NCI-H2029 (cell line): Measurements from ENCODE around the gene PTPRE.

Source experiments
- DNase-seq: peaks from one replicate; lab custom pipeline; 2025; lab: John Stamatoyannopoulos, UW

The PTPRE gene

DNA sequence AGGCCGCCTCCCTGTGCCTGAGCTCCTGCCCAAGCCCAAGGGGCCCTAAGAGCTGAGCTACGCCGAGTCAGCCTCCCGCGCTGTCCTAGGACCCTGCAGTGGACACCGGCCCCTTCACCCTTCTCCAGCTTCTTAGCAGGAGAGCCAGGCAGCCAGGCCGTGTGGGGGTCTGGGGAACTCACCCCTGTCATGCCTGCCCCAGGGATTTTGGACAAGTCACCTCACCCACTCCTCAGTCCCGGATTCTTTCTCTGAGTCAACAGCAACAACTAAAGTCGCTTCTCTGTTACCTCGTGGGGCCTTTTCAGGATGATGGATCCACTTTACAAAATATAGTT lies 140.0 kb downstream of the PTPRE start:
- DNase-seq, result no peak

DNA sequence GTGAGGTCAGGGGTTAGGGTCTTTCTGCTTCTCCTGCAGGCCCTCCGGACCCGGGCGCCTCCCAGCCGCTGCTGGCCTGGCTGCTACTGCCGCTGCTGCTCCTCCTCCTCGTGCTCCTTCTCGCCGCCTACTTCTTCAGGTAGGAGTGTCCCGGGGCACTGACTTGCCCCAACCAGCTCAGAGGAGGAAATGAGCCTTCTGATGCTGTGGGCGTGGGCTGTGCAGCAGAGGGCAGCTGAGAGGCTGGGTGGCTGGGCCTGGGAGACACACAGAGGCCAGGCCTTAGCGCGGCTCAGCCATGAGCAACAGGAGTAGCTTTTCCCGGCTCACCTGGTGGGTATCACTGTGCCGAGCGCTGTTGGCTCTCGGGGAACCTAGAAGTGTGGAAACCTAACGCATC lies 140.4 kb downstream of the PTPRE start:
- no peak for DNase-seq

DNA sequence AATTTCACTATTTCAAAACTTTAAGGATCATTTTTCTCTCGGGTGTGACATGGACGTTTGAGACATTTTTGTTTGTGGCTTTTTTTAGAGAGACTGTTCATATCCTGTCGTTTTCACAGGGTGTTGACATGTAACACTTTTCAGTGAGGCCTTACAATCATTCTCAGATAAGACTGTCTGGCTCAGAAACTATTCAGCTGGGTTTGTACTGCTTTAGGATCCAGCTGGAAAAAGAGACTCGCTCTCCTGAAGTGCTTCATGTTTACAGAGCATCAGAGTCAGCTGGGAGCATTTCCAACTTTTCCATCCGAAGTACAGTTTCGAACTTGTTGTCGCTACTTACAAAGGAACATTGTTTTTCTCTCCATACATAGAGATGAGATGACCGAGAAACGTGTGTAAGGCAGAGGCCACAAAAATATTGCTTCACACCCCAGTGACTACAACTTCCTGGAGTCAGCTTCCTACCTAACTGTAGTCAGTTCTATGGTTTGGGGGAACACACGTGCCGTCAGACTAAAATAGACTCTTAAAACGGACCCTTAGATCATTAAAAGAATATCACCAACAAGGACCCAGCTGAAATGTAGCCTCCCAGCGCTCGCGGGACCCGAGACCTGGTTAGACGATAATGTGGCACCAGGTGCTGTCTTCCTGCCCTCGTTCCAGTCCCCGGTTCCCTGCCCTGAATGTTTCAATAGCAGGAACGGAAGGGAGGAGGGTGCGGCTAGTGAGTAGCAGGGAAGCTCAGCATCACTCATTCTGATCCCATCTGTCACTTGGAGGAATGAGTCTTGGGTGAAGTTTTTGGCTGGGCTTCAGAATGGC lies 141.3 kb downstream of the PTPRE start:
- no peak for DNase-seq

DNA sequence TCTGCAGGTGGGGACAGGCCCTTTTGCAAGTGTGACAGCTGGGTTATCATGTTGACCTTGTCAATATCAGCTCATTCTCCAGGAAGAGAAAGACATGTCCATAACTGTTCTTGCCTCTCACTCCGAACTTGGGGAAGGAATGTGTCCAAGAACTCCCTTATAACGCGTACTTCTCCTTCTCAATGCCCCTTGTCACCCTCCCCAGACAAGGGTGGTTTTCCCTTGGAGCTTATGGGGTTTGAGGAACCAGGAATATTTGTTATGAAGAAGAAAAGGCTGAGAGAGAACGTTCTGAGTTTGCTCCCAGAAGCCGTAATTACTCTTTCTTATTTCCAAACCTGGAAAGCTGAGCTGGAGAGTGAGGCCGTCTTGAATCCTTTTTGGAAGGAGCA lies 141.9 kb downstream of the PTPRE start:
- DNase-seq, result no peak

DNA sequence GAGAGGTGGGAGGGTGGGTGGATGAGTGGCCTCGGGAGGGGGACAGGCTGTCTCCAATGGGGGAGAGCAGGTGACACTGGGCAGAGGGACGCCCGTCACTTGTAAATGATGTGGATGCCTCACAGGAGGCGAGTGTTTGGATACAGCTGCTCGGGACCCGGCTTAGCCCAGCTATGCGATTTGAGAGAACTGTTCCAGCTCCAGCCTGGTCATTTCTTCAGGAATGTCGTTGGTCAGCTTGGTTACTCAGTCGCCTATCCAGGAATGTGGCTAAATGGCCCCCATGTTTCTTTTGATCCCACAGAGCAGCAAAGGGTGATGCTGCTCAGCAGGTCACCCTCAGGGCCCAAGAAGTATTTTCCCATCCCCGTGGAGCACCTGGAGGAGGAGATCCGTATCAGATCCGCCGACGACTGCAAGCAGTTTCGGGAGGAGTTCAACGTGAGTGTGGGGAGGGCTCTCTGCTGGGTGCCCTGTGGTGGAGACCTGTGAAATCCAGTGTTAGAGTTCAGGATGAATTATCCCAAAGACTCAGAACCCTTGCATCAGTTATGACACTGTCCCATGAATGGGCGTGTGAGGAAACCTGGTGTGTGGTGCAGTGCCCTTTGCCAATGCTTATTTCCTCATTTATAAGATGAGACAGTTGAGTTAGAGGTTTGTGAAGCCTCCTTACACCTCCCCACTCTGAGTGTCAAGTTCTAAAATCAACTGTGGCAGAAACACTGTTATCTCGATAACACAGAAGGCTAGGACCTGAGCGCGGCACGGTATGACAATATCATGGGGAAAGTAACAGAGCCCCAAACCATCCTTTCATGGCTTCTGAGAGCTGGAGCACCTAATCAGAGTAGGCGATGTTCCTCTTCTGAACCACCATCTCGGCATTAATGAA lies 142.6 kb downstream of the PTPRE start:
- no peak for DNase-seq

DNA sequence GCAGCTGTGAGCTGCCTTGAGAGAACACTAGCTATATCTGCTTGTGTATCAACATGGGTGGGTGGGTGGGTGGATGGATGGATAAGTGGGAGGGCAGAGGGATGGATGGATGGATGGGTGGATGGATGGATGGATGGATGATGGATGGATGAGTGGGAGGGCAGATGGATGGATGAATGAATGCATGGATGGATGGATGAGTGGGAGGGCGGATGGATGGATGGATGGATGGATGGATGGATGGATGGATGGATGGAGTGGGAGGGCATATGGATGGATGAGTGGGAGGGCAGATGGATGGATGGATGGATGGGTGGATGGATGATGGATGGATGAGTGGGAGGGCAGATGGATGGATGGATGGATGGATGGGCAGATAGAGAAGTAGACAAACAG lies 143.2 kb downstream of the PTPRE start:
- no peak for DNase-seq

DNA sequence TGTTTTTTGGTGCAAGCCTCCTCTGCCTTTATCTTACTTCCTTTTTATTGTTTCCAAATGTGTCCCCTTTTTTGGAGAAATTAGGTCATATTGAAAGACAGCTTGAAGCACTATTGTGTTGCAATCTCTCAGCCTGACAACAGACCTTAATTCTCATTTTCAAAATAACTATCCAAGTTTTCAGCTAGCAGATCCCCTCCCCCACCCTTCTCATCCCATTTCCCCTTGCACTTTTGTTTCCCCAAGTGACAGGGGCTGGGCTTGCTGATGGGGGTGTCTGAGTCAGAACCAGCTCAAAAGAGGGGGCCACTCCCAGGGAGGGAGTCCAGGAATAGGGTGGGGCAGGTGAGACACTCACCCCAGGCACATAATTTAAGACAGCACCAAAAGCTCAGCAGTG lies 144.0 kb downstream of the PTPRE start:
- no peak for DNase-seq

DNA sequence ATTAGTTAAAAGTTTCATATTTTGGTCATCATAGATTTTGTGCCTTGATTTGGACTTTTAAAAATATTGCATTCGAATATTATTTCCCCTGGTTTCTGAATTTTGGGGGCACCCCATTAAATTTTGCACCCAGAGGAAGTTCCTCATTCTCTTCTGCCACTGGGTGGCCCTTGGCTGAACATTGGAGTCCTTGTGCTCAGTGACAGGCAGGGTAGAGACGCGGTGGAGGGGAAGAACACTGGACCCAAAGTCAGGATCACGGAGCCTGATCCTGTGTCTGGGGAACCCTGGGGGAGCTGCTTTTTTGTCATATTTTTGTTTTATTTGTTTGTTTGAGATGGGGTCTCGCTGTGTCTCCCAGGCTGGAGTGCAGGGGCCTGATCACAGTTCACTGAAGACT lies 144.6 kb downstream of the PTPRE start:
- DNase-seq, result no peak

DNA sequence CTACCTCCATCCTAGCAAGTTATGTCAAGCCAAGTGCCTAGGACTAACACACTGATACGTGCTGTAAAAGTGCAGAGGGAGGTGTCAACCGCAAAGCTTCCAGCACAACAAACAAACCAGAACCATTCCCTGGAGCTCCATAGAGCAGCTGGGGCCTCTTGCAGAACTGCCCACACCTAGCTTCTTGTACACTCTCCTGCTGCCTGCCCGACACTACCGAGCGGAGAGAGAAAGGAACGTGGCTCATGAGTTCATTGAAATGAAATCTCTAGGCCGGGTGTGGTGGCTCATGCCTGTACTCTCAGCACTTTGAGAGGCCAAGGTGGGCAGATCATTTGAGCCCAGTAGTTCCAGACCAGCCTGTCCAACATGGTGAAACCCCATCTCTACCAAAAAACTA lies 145.8 kb downstream of the PTPRE start:
- DNase-seq, result no peak

DNA sequence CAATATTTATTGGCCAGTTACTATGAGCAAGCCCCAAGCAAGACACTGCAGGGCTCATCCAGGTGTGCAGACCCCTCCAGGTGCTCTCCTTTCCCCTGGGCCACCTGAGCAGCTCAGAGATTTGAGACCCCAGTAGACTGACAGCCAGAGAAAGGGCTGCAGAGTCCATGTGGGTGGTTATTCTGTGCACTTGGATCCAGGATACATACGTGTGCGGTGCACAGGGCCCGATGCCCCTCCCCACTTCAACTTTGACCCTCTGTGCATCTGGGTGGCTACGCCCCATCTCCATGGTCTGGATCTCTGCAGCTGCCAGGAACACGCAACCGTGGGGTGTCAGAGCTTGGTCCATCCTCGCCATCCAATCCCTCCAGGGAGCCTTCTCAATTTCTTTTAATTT lies 146.5 kb downstream of the PTPRE start:
- no peak for DNase-seq

DNA sequence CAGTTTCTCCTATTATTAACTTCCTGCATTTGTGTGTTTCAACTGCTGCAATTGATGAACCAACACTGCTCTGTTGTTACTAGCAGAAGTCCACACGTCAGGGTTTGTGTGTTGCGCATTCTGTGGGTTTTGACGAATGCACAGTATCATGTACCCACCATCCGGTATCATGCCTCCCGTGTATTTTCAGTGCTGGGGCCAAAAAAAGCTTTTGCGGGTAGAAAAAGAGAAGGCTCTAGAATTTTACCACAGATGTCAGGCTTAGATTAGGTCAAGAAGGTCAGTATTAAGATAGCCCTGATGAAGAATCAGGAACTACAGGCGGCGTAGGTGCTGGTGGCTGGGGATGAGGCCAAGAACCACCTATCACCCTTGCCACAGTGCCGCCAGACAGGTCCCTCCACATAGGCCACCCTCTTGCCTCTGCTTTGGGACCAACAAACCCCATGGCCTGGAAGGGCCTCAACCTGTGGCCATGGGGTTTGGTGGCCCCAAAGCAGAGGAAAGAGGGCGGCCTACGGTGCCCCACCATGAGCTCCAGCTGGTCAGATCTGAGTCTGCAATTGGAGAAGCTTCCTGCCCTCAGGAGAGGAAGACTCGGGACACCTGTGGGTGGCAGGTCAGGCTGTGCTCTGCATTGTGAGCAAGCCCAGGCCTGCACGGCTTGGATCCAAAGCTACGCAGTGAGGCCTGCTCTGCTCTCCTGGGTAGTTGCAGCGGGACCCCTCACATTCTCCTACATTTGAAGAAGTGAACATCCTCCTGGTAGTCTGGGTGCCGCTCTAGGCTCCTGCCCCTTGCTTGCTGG lies 147.5 kb downstream of the PTPRE start:
- DNase-seq, result no peak

DNA sequence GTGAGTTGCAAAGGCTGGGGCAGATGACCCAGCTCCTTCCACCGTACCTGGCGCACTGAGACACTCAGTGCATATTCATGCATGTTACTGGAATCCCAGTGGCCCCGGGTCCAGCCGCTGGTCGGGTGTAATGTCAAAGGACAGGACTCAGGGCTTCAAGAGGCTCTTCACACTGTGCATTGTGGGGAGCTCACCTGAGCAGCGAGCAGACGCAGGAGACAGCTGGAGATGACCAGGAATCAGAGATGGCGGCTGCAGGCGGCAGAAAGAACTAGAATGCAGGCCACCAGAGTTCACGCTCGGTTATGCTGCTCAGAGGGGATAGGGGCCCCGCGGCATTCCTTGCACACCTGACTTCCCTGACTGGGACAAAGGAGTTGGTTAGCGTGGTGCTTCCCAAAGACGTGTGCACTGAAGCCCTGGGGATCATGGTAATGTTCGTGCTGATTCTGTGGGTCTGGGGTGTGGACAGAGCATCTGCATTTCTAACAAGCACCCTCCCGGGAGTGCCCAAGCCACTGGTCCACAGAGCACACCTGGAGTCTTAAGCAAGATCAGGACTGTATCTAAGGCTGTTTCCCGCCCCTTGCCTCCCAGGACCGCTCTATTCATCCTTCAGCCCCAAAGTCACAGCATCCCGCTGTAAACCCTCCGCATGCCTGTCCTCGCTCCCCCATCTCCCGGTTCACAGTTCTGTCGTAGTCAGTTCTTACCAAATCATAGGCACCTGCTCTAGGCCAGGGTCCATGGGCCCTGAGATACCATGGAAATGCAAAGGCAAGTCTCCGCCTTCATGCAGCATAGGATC lies 148.4 kb downstream of the PTPRE start:
- no peak for DNase-seq

DNA sequence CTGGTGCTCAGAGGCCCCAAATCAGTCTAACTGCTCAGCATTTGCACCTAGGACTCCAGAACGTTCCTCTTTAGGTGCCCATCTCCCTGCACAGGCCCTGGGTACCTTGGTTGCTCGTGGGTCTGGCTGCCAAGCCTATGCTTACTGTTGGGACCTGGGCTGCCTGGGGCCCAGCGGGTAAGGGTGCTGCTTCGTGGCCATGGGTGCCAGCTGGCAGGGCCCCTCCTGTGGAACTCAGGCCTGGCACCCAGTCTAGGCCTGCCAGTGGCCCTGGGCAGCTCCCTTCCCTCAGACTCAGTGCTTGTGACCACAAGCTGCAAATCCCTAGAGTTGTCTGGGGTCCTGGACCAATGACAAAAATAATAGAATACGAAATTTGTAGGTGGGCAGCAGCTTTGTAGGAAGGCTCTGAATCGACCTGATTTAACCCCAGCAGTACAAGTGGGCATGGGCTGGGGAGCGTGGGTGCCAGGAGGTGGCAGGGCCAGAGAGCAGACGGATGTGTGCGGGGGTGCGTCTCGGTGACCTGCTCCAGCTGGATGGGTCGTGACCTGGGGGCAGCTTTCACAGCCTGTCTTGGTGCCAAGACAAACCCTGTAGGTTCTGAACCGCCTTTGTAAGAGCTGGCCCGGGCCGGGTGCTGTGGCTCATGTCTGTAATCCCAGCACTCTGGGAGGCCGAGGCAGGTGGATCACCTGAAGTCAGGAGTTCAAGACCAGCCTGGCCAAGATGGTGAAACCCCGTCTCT lies 149.6 kb downstream of the PTPRE start:
- DNase-seq, result no peak

DNA sequence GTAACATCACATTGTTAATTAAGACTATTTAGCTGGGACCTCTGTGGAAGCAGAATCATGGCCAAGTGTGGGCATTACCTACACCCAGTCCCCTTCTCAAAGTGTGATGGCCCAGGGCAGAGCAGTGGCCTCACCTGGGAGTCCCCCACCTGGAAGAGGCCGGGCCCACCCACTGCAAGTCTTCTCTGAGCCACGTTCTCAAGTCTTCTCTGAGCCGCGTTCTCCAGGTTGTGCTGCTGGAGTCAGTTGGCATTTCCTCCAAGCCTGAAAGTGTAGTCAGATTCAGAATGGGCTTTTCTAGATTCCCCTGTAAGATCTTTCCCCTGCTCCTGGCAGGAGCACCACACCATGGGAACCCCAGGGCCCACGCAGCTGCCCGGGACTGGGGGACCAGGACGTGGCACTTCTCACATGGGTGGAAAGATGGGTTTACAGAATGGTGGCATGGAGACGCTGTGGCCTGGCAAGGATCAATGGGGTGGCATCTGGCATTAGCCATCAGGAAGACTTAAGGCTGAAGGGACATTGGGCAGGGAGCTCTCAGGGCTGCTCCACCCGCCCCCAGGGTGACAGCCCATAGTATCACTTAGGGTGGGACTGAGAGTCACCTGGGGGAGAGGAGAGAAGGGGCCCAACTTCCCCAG lies 151.3 kb downstream of the PTPRE start:
- DNase-seq, result no peak

DNA sequence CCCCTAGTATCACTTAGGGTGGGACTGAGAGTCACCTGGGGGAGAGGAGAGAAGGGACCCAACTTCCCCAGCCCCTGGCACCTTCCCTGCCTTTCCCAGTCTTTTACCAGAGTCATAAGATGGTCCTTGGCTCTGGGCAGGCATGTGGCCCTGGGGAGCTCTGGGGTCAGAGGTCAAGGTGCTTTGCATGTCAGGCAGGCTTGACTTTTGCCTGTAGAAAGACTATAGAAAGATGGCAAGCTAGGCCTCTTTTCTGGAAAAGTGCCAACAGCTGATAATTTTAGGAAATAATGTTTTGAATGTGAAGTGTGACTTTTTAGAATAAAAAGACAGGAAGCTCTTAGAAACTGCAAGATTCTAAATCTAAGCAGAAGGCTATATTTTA lies 151.8 kb downstream of the PTPRE start:
- no peak for DNase-seq

DNA sequence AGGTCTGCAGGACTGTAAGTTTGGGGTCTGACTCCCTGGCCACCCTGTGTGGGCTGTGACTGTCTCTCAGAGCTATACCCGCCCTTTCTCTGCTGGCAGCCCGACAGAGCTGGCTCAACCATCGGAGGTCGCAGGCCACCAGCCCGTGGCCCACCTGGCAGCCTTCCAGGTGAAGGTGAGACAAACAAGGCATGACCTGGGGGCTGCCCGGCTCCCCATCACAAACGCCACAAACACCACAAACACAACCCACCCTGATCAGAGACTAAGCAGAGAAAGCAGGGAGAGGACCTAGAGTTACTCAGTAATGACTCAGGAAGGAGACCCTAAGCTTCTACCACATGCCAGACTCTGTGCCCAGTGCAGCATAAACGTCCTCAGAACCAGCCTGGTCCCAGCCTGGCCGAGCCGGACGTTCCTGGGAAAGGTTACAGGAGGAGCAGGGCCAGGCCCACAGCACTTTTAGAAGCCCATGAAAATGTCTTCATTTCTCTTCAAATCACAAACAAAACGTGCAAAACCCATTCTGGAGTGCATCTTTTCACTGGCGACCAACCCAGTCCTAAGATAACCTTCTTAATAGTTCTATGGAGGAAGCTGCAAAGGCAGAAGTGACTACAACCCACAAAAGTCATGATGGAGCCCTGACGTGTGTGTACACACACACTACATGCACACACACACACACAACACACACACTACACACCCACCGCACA lies 152.5 kb downstream of the PTPRE start:
- DNase-seq, result no peak

DNA sequence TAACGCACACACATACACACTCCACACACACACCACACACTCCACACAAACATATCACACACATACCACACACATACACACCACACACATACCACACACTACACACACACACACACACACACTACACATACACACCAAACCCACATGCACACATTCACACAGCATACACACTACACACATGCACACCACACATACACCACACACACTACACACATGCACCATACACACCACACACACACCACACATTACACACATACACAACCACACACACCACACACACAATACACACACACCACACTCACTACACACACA lies 153.0 kb downstream of the PTPRE start:
- DNase-seq, result no peak

DNA sequence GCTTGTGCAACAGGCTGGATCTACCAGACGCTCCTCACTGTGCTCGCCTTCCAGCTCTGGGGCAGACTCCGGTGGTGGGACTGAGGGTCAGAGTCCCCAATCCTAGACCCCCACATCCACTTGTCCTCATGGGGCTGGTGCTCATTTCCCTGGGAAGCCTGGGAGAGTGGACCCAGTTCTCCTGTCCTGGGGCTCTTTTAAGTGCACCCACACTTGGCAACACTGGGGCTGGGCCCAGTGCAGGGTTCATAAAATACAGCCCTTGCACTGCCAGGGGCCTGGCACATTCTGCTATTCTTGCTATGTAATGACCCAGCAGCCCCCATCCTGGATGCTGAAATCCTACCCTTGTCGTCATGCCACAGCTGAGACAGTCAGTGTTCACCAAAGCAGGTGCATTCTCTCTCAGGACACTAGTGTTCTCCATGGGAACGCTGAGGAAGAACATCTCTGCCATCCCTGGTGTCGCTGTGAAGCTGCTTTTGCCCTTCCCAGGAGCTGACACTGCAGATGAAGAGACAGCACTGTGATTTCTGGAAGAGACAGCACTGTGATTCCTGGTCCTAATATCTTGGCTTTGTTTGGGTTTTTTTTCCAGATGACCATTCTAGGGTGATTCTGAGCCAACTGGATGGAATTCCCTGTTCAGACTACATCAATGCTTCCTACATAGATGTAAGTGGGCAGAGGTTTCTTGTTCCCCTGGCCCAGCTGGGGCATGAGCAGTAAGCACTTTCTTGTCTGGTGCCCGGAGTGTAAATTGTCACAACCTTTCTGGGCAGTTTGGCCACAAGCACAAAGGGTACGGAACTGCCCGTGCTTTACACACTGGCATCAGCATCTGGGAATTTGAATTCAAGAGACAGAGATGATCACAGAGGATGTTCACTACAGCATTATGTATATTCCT lies 153.7 kb downstream of the PTPRE start:
- DNase-seq, result no peak
